Thyroid gland (tissue), 4 donors: ENCODE measurements around the gene GPR25.

Experiments used
- CTCF ChIP-seq, 6 experiments: fragments of 200-600 bp in 3 of 6; fragments of 450-650 bp in 3 of 6; sonication (generic) in 3 of 6; IDR thresholded peaks; one replicate each; pipeline ENCODE4 v1.5.1; 2016 to 2019; ENCODE audit warnings: antibody characterized with exemption in 6 of 6, mild to moderate bottlenecking in 2 of 6, inconsistent platforms in 1 of 6, moderate library complexity in 1 of 6
- POLR2A ChIP-seq, 2 donors: fragments of 450-650 bp; IDR thresholded peaks; one replicate each; pipeline ENCODE4 v1.6.1; 2017; ENCODE audit warnings: antibody characterized with exemption in 2 of 2, mild to moderate bottlenecking in 2 of 2, moderate library complexity in 1 of 2

DNA sequence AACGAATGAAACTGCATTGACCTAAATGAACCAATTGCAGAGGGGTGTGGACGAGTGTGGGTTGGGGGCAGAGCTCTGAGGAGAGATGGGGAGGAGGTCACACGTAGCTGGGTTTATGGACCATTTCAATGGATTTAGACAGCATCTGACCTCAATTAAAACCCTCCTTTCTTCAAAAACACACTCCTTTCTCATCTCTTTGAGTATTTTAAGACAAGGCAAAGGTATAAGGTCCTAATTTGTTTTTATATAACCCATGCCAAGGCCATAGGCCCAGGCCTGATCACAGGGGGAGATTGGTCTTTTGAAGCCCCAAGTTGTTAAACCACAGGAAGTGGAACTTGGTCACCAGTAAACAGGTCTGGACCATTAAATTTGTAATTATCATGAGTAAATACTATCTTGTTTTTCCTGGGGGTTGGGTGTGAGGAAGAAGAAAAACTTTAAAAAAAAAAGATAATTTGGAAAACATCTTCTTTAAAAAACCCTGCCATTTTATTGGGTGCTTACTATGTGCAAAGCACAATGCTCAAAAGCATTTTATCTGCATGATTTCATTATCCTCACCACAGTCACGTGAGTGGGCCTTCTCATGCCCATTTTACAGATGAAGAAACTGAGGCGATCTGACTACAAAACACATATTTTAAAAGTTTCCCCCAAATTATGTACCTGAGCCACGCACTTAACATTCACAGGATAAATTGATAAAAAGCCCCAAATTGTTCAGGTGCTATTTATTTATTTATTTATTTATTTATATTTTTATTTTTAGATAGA lies 13.0 kb downstream of the GPR25 start:
- TF ChIP-seq POLR2A (IDR thresholded peaks at IDR 0.05) (no peak), CTCF (IDR thresholded peaks at IDR 0.05) (no peak)
